HepG2 (cell line): Measurements from ENCODE around the gene ARL4C. TPM values are rescaled to one million over a fixed set of nuclear protein-coding genes. Genes with fewer than 3 reads are reported as not detected.

ENCODE experiments used
- IRX3 ChIP-seq: sonication (generic); formaldehyde crosslinking; IDR thresholded peaks from 2 replicates; pipeline ENCODE4 v1.8.1; 2023; ENCODE audit warnings: mild to moderate bottlenecking, low read depth, missing genetic modification reagents, borderline replicate concordance
- RAD51 ChIP-seq: fragments of 450-650 bp; IDR thresholded peaks from 2 replicates; pipeline ENCODE4 v1.6.1; 2016; ENCODE audit warnings: borderline replicate concordance
- ZNF225 ChIP-seq: sonication (generic); formaldehyde crosslinking; IDR thresholded peaks from 2 replicates; pipeline ENCODE4 v1.4.0; 2020; ENCODE audit warnings: mild to moderate bottlenecking, missing genetic modification reagents
- ZNF335 ChIP-seq: sonication (generic); formaldehyde crosslinking; IDR thresholded peaks from 2 replicates; pipeline ENCODE4 v1.4.0; 2020; ENCODE audit warnings: missing genetic modification reagents
- polyA plus RNA-seq, 8 experiments: library from polyadenylated mRNA; depleted of rRNA in 3 of 8; stranded (reverse) in 7 of 8; unstranded in 1 of 8; fragments of >200 nt; fragmentation: Illumina TruSeq in 4 of 8; extraction: Trizol in 4 of 8; gene quantifications; 2 replicates each; pipeline versions ENCODE4 v1.2.1 to v1.2.3, GENCODE V29; 2011 to 2016; ENCODE audit warnings: low read depth in 4 of 8, missing spikeins in 1 of 8, mixed read lengths in 1 of 8; ENCODE audit not compliant: insufficient read depth in 1 of 8
- total RNA-seq, 5 experiments: library from RNA; depleted of rRNA; stranded (reverse); fragments of >200 nt; fragmentation: Illumina TruSeq; extraction: Trizol; gene quantifications; 2 replicates each; pipeline ENCODE4 v1.2.3, GENCODE V29; 2016; ENCODE audit warnings: low read depth in 1 of 5
- TF ChIP-seq, protein P1 (sequence below), 2 experiments: sonication (generic) in 1 of 2; formaldehyde crosslinking in 1 of 2; IDR thresholded peaks; 2 replicates each; pipeline versions ENCODE4 v1.6.1 to v1.9.0; 2014 to 2022; ENCODE audit warnings: antibody characterized with exemption in 1 of 2, borderline replicate concordance in 1 of 2, inconsistent platforms in 1 of 2, low read depth in 1 of 2, missing genetic modification reagents in 1 of 2
- TF ChIP-seq, protein P2 (sequence below): sonication (generic); formaldehyde crosslinking; conservative IDR thresholded peaks from 2 replicates; pipeline ENCODE4 v1.8.0; 2022; ENCODE audit warnings: mild to moderate bottlenecking, moderate library complexity, missing genetic modification reagents
- TF ChIP-seq, protein P3 (sequence below): sonication (generic); formaldehyde crosslinking; IDR thresholded peaks from 2 replicates; pipeline ENCODE4 v1.4.0; 2020; ENCODE audit warnings: mild to moderate bottlenecking, missing genetic modification reagents
- TF ChIP-seq, protein P4 (sequence below): sonication (generic); formaldehyde crosslinking; IDR thresholded peaks from 2 replicates; pipeline ENCODE4 v1.4.0; 2020; ENCODE audit warnings: missing genetic modification reagents
- TF ChIP-seq, protein P5 (sequence below): sonication (generic); formaldehyde crosslinking; conservative IDR thresholded peaks from 2 replicates; pipeline ENCODE4 v1.8.1; 2023; ENCODE audit warnings: missing genetic modification reagents

The ARL4C gene
- total and polyA plus RNA-seq, 2 of the 13 experiments (the other 11 are each of a cell fraction or from before 2014, with no cell fraction given) = 0.07 to 0.15 TPM

DNA sequence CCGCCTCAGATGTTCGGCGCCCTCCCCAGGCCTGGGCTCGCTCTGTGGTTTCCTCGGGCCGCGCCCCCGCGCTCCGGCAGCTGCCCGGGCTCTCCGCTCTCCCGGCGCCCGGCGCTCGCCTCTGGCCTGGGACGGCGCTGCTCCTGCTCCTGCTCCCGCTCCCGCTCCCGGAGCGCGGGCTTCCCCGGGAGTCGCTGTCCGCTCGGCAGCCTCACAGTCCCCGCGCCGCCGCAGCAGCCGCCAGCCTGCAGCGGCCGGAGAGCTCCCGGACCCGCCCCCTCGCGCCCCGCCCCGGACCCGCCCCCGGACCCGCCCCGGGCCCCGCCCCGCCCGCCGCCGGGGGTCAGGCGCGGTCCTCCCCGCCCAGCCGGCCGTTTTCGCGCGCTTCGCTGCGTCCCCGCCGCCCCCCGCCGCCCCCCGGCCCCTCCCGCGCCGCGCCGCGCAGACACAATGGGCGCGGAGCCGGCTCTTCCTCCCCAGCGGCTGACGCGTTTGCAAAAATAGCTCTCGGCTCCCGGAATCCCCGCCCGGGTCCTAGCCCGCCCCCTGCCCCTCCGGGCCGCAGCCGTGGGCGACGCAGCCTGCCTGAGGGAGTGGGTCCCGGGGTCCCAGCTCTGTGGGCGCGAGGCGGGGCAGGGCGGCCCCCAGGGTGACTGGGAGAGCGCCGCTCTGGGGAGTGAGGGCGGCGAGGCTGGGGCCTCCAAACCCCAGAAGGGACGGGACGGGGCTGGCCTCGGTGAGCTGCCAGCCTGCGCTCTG is at the start of gene ARL4C (continued):
- TF ChIP-seq, protein P1, sequence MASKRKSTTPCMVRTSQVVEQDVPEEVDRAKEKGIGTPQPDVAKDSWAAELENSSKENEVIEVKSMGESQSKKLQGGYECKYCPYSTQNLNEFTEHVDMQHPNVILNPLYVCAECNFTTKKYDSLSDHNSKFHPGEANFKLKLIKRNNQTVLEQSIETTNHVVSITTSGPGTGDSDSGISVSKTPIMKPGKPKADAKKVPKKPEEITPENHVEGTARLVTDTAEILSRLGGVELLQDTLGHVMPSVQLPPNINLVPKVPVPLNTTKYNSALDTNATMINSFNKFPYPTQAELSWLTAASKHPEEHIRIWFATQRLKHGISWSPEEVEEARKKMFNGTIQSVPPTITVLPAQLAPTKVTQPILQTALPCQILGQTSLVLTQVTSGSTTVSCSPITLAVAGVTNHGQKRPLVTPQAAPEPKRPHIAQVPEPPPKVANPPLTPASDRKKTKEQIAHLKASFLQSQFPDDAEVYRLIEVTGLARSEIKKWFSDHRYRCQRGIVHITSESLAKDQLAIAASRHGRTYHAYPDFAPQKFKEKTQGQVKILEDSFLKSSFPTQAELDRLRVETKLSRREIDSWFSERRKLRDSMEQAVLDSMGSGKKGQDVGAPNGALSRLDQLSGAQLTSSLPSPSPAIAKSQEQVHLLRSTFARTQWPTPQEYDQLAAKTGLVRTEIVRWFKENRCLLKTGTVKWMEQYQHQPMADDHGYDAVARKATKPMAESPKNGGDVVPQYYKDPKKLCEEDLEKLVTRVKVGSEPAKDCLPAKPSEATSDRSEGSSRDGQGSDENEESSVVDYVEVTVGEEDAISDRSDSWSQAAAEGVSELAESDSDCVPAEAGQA (IDR thresholded peaks at IDR 0.05; ENCODE audit: low read depth) = no peak
- TF ChIP-seq, protein P1 (CRISPR knock-in tag; IDR thresholded peaks at IDR 0.05; ENCODE audit: borderline replicate concordance) = no peak
- TF ChIP-seq, protein P2, sequence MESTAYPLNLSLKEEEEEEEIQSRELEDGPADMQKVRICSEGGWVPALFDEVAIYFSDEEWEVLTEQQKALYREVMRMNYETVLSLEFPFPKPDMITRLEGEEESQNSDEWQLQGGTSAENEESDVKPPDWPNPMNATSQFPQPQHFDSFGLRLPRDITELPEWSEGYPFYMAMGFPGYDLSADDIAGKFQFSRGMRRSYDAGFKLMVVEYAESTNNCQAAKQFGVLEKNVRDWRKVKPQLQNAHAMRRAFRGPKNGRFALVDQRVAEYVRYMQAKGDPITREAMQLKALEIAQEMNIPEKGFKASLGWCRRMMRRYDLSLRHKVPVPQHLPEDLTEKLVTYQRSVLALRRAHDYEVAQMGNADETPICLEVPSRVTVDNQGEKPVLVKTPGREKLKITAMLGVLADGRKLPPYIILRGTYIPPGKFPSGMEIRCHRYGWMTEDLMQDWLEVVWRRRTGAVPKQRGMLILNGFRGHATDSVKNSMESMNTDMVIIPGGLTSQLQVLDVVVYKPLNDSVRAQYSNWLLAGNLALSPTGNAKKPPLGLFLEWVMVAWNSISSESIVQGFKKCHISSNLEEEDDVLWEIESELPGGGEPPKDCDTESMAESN (CRISPR knock-in tag) = no peak
- TF ChIP-seq RAD51 (no peak), IRX3 (no peak), ZNF335 (CRISPR knock-in tag) (no peak), ZNF225 (no peak)
- TF ChIP-seq, protein P3, sequence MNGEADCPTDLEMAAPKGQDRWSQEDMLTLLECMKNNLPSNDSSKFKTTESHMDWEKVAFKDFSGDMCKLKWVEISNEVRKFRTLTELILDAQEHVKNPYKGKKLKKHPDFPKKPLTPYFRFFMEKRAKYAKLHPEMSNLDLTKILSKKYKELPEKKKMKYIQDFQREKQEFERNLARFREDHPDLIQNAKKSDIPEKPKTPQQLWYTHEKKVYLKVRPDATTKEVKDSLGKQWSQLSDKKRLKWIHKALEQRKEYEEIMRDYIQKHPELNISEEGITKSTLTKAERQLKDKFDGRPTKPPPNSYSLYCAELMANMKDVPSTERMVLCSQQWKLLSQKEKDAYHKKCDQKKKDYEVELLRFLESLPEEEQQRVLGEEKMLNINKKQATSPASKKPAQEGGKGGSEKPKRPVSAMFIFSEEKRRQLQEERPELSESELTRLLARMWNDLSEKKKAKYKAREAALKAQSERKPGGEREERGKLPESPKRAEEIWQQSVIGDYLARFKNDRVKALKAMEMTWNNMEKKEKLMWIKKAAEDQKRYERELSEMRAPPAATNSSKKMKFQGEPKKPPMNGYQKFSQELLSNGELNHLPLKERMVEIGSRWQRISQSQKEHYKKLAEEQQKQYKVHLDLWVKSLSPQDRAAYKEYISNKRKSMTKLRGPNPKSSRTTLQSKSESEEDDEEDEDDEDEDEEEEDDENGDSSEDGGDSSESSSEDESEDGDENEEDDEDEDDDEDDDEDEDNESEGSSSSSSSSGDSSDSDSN = peak; percentile 88; the same call in 1 of the 2 replicates
- TF ChIP-seq, protein P4, sequence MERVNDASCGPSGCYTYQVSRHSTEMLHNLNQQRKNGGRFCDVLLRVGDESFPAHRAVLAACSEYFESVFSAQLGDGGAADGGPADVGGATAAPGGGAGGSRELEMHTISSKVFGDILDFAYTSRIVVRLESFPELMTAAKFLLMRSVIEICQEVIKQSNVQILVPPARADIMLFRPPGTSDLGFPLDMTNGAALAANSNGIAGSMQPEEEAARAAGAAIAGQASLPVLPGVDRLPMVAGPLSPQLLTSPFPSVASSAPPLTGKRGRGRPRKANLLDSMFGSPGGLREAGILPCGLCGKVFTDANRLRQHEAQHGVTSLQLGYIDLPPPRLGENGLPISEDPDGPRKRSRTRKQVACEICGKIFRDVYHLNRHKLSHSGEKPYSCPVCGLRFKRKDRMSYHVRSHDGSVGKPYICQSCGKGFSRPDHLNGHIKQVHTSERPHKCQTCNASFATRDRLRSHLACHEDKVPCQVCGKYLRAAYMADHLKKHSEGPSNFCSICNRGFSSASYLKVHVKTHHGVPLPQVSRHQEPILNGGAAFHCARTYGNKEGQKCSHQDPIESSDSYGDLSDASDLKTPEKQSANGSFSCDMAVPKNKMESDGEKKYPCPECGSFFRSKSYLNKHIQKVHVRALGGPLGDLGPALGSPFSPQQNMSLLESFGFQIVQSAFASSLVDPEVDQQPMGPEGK = peak; percentile 7; the same call in 1 of the 2 replicates
- TF ChIP-seq, protein P5, sequence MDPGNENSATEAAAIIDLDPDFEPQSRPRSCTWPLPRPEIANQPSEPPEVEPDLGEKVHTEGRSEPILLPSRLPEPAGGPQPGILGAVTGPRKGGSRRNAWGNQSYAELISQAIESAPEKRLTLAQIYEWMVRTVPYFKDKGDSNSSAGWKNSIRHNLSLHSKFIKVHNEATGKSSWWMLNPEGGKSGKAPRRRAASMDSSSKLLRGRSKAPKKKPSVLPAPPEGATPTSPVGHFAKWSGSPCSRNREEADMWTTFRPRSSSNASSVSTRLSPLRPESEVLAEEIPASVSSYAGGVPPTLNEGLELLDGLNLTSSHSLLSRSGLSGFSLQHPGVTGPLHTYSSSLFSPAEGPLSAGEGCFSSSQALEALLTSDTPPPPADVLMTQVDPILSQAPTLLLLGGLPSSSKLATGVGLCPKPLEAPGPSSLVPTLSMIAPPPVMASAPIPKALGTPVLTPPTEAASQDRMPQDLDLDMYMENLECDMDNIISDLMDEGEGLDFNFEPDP = no peak
